ENCODE results near the gene PTPRN2. TPM values are rescaled to one million over a fixed set of nuclear protein-coding genes. Genes with fewer than 3 reads are reported as not detected.
"Not testable (repeated sequence)": the region's sequence is repeated elsewhere in the genome, so short reads cannot be mapped to it uniquely, and the experiment has no call there.

The PTPRN2 gene
- total RNA-seq, 5 donors from 2014 or later (not counting 1 experiment from before 2014, with no cell fraction given) = 0.60 to 1.7 (median 0.82) TPM

DNA sequence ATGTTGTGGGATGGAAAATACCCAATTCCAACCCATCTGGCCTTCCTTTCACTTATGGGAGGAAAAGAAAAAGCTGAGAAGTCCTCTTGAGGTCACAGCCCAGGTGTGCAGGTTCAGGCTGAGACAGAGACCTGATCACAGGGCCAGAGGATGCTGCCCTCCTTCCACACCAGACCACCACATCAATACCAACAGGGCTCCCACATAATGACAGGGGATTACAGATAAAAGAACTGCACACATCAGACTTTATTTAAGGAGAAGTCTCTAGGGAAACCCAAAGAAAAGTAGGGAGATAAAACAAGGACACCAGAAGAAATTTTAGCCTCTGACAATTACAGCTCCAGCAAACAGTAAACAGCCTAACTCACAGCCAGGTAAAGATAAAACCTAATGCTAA lies 548.4 kb downstream of the PTPRN2 start:
- no peak for DNase-seq
- Mint-ChIP-seq H3K36me3 (peaks cover 2% of the 10 kb centered on the region), H3K4me1 (no peaks in the 10 kb centered on the region), H3K9me3 (peaks cover 13 to 25% (median 17%) of the 10 kb centered on the region in 3 donors), H3K27me3 (peaks cover 7 to 8% of the 10 kb centered on the region in 2 donors), H3K4me3 (no peak overlapping the region), H3K27ac (no peak overlapping the region)
- ChIA-PET CTCF (no interaction called here), POLR2A (no interaction called here)
- H3K4me3 ChIP-seq (ENCODE audit: control insufficient read depth in 1 of 2, extremely low read depth in 1 of 2, low read length in 1 of 2) = no peak overlapping the region
- no peak overlapping the region for H3K27ac ChIP-seq (ENCODE audit: low read length)
- H3K4me1 ChIP-seq (ENCODE audit: control insufficient read depth in 1 of 2, extremely low read depth in 1 of 2, insufficient read depth in 2 of 2, low read length in 2 of 2) = no peaks in the 10 kb centered on the region
- no peak for ATAC-seq (replicated peaks in 1 of 4)
- H3K36me3 ChIP-seq (ENCODE audit: control insufficient read depth in 2 of 2, extremely low read depth in 1 of 2, insufficient read depth in 1 of 2, low read length in 1 of 2) = no peaks in the 10 kb centered on the region
- peaks cover 0 to under 1% of the 10 kb centered on the region in 2 experiments for H3K27me3 ChIP-seq (replicated peaks in 1 of 2; ENCODE audit: control insufficient read depth in 2 of 2, extremely low read depth in 1 of 2, insufficient read depth in 2 of 2, low read length in 1 of 2)
- no peaks in the 10 kb centered on the region for H3K9me3 ChIP-seq

DNA sequence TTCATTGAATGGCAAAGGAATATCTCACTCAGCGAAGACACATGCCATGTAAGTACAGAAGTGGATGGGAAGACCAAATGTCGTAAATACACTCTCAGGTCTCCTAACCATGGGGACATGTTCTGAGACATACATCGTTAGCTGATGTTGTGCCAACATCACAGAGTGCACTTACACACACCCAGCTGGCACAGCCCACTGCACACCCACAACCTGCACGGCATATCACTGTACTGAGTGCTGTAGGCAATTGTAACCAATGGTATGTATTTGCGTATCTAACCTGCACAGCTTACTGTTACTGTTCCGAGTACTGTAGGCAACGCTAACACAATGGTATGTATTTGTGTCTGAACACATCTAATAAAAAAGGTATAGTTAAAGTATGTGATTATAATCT lies 550.4 kb downstream of the PTPRN2 start:
- Histone ChIP-seq H3K36me3 (ENCODE audit: control insufficient read depth in 2 of 2, extremely low read depth in 1 of 2, insufficient read depth in 1 of 2, low read length in 1 of 2) (no peaks in the 10 kb centered on the region), H3K4me1 (ENCODE audit: control insufficient read depth in 1 of 2, extremely low read depth in 1 of 2, insufficient read depth in 2 of 2, low read length in 2 of 2) (peaks cover 0 to 2% of the 10 kb centered on the region in 2 experiments), H3K27me3 (replicated peaks in 1 of 2; ENCODE audit: control insufficient read depth in 2 of 2, extremely low read depth in 1 of 2, insufficient read depth in 2 of 2, low read length in 1 of 2) (peaks cover 0 to 13% of the 10 kb centered on the region in 2 experiments), H3K4me3 (ENCODE audit: control insufficient read depth in 1 of 2, extremely low read depth in 1 of 2, low read length in 1 of 2) (no peak overlapping the region), H3K9me3 (no peaks in the 10 kb centered on the region), H3K27ac (ENCODE audit: low read length) (no peak overlapping the region)
- no peak overlapping the region for H3K27ac Mint-ChIP-seq
- peaks cover 18 to 31% (median 21%) of the 10 kb centered on the region in 3 donors for H3K9me3 Mint-ChIP-seq
- ChIA-PET POLR2A (no interaction called here), CTCF (no interaction called here)
- H3K36me3 Mint-ChIP-seq = peaks cover 6% of the 10 kb centered on the region
- no peaks in the 10 kb centered on the region for H3K4me1 Mint-ChIP-seq
- peaks cover 9 to 17% of the 10 kb centered on the region in 2 donors for H3K27me3 Mint-ChIP-seq
- ATAC-seq (replicated peaks in 1 of 4) = no peak
- H3K4me3 Mint-ChIP-seq = no peak overlapping the region
- DNase-seq = no peak
- WGBS (ENCODE audit: insufficient coverage) = 100% methylated on average over 1 of the region's 7 CpGs

DNA sequence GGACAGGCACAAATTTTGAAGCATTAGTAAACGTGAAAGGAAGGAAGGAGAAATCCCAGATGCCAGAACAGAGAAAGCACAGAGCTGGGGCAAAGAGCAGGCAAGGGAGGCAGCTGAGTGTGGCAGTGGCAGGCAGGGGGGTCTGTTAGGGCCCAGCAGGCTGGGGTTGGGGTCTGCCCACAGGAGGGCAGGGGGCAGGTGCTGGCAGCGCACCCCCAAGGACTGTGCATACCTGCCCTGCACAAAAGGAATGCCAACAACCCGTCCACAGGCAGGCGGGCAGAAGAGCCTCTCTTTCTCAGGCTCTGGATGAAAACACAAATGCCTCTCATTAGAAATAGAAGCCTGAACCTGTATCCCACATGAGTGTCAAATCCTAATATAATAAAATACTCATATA lies 552.3 kb downstream of the PTPRN2 start:
- no peak overlapping the region for H3K4me3 ChIP-seq (ENCODE audit: control insufficient read depth in 1 of 2, extremely low read depth in 1 of 2, low read length in 1 of 2)
- H3K9me3 ChIP-seq = no peaks in the 10 kb centered on the region
- Mint-ChIP-seq H3K36me3 (peaks cover 6% of the 10 kb centered on the region), H3K27me3 (peaks cover 10 to 17% of the 10 kb centered on the region in 2 donors), H3K4me3 (no peak overlapping the region), H3K4me1 (peaks cover 0 to 7% (median 0%) of the 10 kb centered on the region in 3 donors), H3K27ac (no peak overlapping the region), H3K9me3 (peaks cover 17 to 31% (median 21%) of the 10 kb centered on the region in 3 donors)
- no peak overlapping the region for H3K27ac ChIP-seq (ENCODE audit: low read length)
- DNase-seq (no peak), ATAC-seq (replicated peaks in 1 of 4) (no peak)
- H3K4me1 ChIP-seq (ENCODE audit: control insufficient read depth in 1 of 2, extremely low read depth in 1 of 2, insufficient read depth in 2 of 2, low read length in 2 of 2) = peaks cover 3 to 9% of the 10 kb centered on the region in 2 experiments
- POLR2A ChIA-PET = no interaction called here
- CTCF ChIA-PET = no interaction called here
- no peaks in the 10 kb centered on the region for H3K36me3 ChIP-seq (ENCODE audit: control insufficient read depth in 2 of 2, extremely low read depth in 1 of 2, insufficient read depth in 1 of 2, low read length in 1 of 2)
- WGBS (ENCODE audit: insufficient coverage) = 82% methylated on average over 2 of the region's 4 CpGs
- H3K27me3 ChIP-seq (replicated peaks in 1 of 2; ENCODE audit: control insufficient read depth in 2 of 2, extremely low read depth in 1 of 2, insufficient read depth in 2 of 2, low read length in 1 of 2) = peaks cover 0 to 23% of the 10 kb centered on the region in 2 experiments

DNA sequence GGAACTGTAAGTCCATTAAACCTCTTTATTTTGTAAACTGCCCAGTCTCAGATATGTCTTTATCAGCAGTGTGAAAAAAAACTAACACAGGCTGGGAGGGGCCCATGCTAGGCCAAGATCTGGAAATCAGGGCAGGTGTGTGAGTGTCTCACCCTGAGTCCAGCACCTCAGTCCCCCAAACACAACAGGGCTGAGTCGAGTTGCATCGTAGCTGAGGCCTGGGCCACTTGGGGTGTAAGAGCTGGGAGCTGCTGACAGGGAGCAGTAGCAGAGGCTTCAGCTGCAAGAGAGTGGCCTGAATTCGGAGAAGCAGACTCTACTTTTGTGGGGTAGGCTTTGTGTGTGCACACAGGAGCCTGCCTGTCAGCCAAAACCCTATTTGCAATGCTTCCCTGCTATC lies 553.1 kb downstream of the PTPRN2 start:
- ChIA-PET CTCF (no interaction called here), POLR2A (no interaction called here)
- peaks cover 10 to 17% of the 10 kb centered on the region in 2 donors for H3K27me3 Mint-ChIP-seq
- no peaks in the 10 kb centered on the region for H3K36me3 ChIP-seq (ENCODE audit: control insufficient read depth in 2 of 2, extremely low read depth in 1 of 2, insufficient read depth in 1 of 2, low read length in 1 of 2)
- peaks cover 0 to 28% of the 10 kb centered on the region in 2 experiments for H3K27me3 ChIP-seq (replicated peaks in 1 of 2; ENCODE audit: control insufficient read depth in 2 of 2, extremely low read depth in 1 of 2, insufficient read depth in 2 of 2, low read length in 1 of 2)
- no peak overlapping the region for H3K27ac Mint-ChIP-seq
- H3K4me3 ChIP-seq (ENCODE audit: control insufficient read depth in 1 of 2, extremely low read depth in 1 of 2, low read length in 1 of 2) = no peak overlapping the region
- DNase-seq = no peak
- no peaks in the 10 kb centered on the region for H3K9me3 ChIP-seq
- H3K36me3 Mint-ChIP-seq = peaks cover 6% of the 10 kb centered on the region
- H3K4me3 Mint-ChIP-seq = no peak overlapping the region
- H3K27ac ChIP-seq (ENCODE audit: low read length) = no peak overlapping the region
- 20% methylated on average over 1 of the region's 3 CpGs for WGBS (ENCODE audit: insufficient coverage)
- H3K4me1 Mint-ChIP-seq = peaks cover 0 to 7% (median 0%) of the 10 kb centered on the region in 3 donors
- H3K4me1 ChIP-seq (ENCODE audit: control insufficient read depth in 1 of 2, extremely low read depth in 1 of 2, insufficient read depth in 2 of 2, low read length in 2 of 2) = peaks cover 3 to 9% of the 10 kb centered on the region in 2 experiments
- ATAC-seq (replicated peaks in 1 of 4) = no peak
- H3K9me3 Mint-ChIP-seq = peaks cover 9 to 23% (median 16%) of the 10 kb centered on the region in 3 donors

DNA sequence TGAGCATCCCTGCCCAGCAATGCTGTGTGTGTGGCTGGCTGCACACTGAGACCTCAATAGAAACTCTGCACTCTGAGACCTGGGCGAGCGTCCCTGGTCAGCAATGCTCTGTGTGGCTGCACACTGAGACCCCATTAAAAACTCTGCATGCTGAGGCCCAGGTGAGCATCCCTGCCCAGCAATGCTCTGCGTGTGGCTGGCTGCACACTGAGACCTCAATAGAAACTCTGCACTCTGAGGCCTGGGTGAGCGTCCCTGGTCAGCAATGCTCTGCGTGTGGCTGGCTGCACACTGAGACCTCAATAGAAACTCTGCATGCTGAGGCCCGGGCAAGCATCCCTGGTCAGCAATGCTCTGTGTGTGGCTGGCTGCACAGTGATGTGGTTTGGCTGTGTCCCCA lies 553.7 kb downstream of the PTPRN2 start:
- H3K27ac ChIP-seq (ENCODE audit: low read length); H3K9me3 ChIP-seq; POLR2A ChIA-PET; H3K36me3 Mint-ChIP-seq; H3K4me1 ChIP-seq (ENCODE audit: control insufficient read depth in 1 of 2, extremely low read depth in 1 of 2, insufficient read depth in 2 of 2, low read length in 2 of 2); H3K36me3 ChIP-seq (ENCODE audit: control insufficient read depth in 2 of 2, extremely low read depth in 1 of 2, insufficient read depth in 1 of 2, low read length in 1 of 2); H3K4me3 ChIP-seq (ENCODE audit: control insufficient read depth in 1 of 2, extremely low read depth in 1 of 2, low read length in 1 of 2); DNase-seq; ATAC-seq (replicated peaks in 1 of 4); H3K27ac Mint-ChIP-seq; H3K4me3 Mint-ChIP-seq; CTCF ChIA-PET; H3K4me1 Mint-ChIP-seq: not testable (repeated sequence)
- peaks cover 0 to 28% of the 10 kb centered on the region in 2 experiments for H3K27me3 ChIP-seq (replicated peaks in 1 of 2; ENCODE audit: control insufficient read depth in 2 of 2, extremely low read depth in 1 of 2, insufficient read depth in 2 of 2, low read length in 1 of 2)
- 97% methylated on average over 5 of the region's 6 CpGs for WGBS (ENCODE audit: insufficient coverage)
- H3K9me3 Mint-ChIP-seq = peaks cover 5 to 17% (median 10%) of the 10 kb centered on the region in 3 donors
- peaks cover 15 to 17% of the 10 kb centered on the region in 2 donors for H3K27me3 Mint-ChIP-seq

DNA sequence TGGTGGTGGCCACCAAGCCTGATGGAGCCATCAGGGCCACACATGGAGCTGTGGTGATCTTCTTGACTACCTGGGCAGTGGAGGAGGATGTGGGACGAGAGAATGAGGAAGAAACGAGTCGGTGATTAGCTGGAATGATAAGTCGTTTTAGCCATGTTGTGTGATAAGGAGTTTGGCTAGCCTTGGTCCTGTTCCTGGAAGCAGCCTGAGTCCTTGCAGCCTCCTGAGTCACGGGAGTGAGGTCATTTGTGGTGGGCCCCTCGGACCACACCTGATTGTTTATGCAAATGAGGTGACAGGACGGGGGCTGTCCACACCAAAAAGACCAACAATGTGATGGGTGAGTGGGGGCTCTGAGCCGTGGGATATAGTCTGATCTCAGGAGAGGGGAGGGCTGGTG lies 554.4 kb downstream of the PTPRN2 start:
- Histone ChIP-seq H3K27me3 (replicated peaks in 1 of 2; ENCODE audit: control insufficient read depth in 2 of 2, extremely low read depth in 1 of 2, insufficient read depth in 2 of 2, low read length in 1 of 2) (peaks cover 0 to 29% of the 10 kb centered on the region in 2 experiments), H3K4me1 (ENCODE audit: control insufficient read depth in 1 of 2, extremely low read depth in 1 of 2, insufficient read depth in 2 of 2, low read length in 2 of 2) (peaks cover 3 to 9% of the 10 kb centered on the region in 2 experiments), H3K9me3 (no peaks in the 10 kb centered on the region), H3K36me3 (ENCODE audit: control insufficient read depth in 2 of 2, extremely low read depth in 1 of 2, insufficient read depth in 1 of 2, low read length in 1 of 2) (no peaks in the 10 kb centered on the region), H3K27ac (ENCODE audit: low read length) (no peak overlapping the region), H3K4me3 (ENCODE audit: control insufficient read depth in 1 of 2, extremely low read depth in 1 of 2, low read length in 1 of 2) (no peak overlapping the region)
- Mint-ChIP-seq H3K27me3 (peaks cover 15 to 17% of the 10 kb centered on the region in 2 donors), H3K4me1 (peaks cover 0 to 7% (median 0%) of the 10 kb centered on the region in 3 donors), H3K36me3 (peaks cover 6% of the 10 kb centered on the region), H3K27ac (no peak overlapping the region), H3K4me3 (no peak overlapping the region), H3K9me3 (peaks cover 5 to 14% (median 8%) of the 10 kb centered on the region in 3 donors)
- no peak for DNase-seq
- ChIA-PET POLR2A (no interaction called here), CTCF (no interaction called here)
- ATAC-seq (replicated peaks in 1 of 4) = no peak
- WGBS (ENCODE audit: insufficient coverage) = 82% methylated on average over 5 of the region's 8 CpGs
